ES-I3 (cell line): ENCODE data around the gene FSCN2.

Experiments used
- H3K36me3 ChIP-seq: 2 replicates; pipeline ENCODE4 v1.6.1; 2013; ENCODE audit warnings: mild to moderate bottlenecking, low read length, control low read depth, moderate library complexity; ENCODE audit not compliant: insufficient read depth
- H3K4me1 ChIP-seq: 2 replicates; pipeline ENCODE4 v1.6.1; 2013; ENCODE audit warnings: mild to moderate bottlenecking, control low read depth, low read length; ENCODE audit not compliant: insufficient read depth
- H3K9ac ChIP-seq: 2 replicates; pipeline ENCODE4 v1.6.1; 2013; ENCODE audit warnings: low read depth, mild to moderate bottlenecking, low read length, moderate library complexity
- H3K9me3 ChIP-seq: 2 replicates; pipeline ENCODE4 v1.6.1; 2013; ENCODE audit warnings: mild to moderate bottlenecking, low read length, moderate library complexity; ENCODE audit not compliant: control insufficient read depth, insufficient read depth

FSCN2 gene

DNA sequence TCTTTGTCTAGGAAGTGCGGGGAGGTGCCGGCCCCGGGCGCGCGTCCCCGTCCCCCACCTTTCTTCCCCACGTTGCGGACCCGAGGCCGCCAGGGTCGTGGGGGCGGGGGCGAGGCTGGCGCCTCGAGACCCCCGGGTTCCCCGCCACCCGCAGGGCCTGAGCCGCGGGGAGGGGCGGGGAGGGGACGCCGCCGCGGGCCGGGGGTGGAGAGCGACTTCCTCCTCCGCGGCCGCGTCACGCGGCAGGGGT lies 13.8 kb upstream of the FSCN2 start:
- peaks cover 4% of the 10 kb centered on the region; the same call in 1 of the 2 replicates for H3K9me3 ChIP-seq
- peaks cover 28% of the 10 kb centered on the region for H3K36me3 ChIP-seq
- peaks cover 21% of the 10 kb centered on the region; the same call in 1 of the 2 replicates for H3K4me1 ChIP-seq
- peak overlapping the region; percentile 92 for H3K9ac ChIP-seq

DNA sequence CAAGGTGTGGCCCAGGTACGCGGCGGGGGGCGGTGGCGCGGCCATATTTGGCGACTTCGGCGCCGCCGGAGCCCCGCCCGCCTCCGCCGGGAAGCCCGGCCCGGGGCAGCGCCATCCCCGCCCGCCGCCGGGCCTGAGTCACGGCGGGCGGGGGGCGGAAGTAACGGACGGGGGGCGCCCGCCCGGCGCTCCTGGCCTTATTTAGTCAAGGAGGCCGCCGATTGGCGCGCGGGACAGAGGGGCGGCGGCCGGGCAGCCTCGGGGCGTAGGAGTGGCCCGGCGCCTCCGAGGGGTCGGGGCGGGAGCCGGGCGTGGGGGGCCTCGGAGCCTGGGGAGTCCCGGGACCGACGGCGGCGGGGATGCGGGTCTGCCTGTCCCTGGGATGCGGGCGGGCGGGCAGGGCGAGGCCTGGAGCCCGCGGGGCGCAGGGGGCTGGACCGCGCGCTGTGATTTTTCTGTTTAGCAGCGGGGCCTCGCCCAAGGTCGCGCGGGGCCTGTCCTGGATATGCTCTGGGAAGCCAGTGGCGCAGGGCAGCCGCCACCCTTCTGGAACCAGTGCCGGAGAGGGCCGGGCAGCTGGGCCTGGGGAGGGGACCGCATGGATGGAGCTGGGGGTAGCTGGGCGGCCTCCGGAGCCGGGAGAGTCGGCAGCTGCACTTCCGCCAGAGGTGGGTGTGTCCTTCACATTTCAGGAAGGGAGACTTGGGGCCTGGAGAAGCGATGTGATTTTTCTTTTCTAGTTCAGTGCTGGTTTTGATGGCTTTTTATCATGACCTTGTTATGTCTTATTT lies 13.2 kb upstream of the FSCN2 start:
- H3K9ac ChIP-seq: peak overlapping the region; percentile 92
- peaks cover 21% of the 10 kb centered on the region; the same call in 1 of the 2 replicates for H3K4me1 ChIP-seq
- H3K36me3 ChIP-seq: peaks cover 23% of the 10 kb centered on the region

DNA sequence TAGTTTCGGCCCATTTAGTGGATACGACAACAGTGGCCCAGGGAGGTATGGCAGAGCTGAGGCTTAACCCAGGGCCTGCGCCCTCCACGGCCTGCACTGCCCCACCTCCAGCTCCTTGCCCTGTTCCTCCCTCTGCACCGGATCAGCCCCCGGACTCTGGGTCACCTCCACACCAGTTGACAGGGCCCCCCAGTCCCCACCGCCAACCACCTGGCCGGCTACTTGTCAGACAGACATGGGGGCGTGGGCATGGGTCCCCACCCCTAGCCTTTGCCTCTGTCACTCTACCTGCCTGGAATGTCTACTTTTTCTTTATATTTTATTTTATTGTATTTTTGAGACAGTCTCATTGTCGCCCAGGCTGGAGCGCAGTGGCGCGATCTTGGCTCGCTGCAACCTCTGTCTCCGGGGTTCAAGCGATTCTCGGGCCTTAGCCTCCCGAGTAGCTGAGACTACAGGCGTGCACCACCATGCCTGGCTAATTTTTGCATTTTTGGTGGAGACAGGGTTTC lies 12.6 kb upstream of the FSCN2 start:
- Histone ChIP-seq H3K9me3 (peaks cover 4% of the 10 kb centered on the region; the same call in 1 of the 2 replicates), H3K36me3 (peaks cover 17% of the 10 kb centered on the region), H3K9ac (peak overlapping the region; percentile 92), H3K4me1 (peaks cover 26% of the 10 kb centered on the region)

More for the DNA sequence above, 13.2 kb upstream of the FSCN2 start:
- H3K9me3 ChIP-seq: peaks cover 4% of the 10 kb centered on the region; the same call in 1 of the 2 replicates

DNA sequence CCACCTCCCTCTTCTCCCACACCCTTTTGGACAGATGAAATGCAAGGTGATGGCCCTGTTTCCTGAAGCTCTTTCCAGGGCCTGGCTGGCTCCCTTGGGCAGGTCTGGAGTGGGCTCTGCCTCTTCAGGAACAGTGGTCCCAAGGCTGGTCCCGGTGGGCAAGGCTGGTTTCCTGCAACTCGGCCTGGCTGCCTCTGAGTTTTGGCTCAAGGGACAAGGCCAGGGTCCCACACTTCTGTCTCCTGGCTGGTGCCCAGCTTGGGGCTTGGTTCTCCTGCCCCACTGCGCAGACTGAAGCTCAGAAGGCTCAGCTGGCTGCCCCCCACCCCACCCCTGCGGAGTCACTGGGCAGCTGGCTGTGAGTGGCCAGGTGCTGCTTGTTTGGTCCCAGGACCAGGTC lies 11.7 kb upstream of the FSCN2 start:
- H3K4me1 ChIP-seq: peaks cover 27% of the 10 kb centered on the region
- H3K9me3 ChIP-seq: peaks cover 3% of the 10 kb centered on the region; the same call in 1 of the 2 replicates
- H3K36me3 ChIP-seq: peaks cover 8% of the 10 kb centered on the region
- H3K9ac ChIP-seq: peak overlapping the region; percentile 92; the same call in 1 of the 2 replicates

DNA sequence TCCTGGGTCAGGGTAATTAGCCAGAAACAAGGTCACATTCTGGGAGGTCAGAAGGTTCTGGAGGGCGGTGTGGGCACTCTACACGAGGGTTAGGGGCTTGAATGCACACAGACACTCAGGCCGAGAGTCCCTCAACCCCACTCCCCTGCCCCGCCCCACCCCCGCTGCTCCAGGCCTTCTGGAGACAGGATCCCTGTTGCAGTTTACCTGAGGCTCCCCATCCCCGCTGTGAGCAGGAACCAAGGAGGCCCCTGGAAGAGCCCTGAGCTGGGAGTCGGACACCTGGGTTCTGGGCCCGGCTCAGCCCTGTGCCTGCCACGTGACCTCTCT lies 11.2 kb upstream of the FSCN2 start:
- Histone ChIP-seq H3K9me3 (no peaks in the 10 kb centered on the region), H3K4me1 (peaks cover 27% of the 10 kb centered on the region), H3K9ac (no peak overlapping the region), H3K36me3 (peaks cover 3% of the 10 kb centered on the region)

DNA sequence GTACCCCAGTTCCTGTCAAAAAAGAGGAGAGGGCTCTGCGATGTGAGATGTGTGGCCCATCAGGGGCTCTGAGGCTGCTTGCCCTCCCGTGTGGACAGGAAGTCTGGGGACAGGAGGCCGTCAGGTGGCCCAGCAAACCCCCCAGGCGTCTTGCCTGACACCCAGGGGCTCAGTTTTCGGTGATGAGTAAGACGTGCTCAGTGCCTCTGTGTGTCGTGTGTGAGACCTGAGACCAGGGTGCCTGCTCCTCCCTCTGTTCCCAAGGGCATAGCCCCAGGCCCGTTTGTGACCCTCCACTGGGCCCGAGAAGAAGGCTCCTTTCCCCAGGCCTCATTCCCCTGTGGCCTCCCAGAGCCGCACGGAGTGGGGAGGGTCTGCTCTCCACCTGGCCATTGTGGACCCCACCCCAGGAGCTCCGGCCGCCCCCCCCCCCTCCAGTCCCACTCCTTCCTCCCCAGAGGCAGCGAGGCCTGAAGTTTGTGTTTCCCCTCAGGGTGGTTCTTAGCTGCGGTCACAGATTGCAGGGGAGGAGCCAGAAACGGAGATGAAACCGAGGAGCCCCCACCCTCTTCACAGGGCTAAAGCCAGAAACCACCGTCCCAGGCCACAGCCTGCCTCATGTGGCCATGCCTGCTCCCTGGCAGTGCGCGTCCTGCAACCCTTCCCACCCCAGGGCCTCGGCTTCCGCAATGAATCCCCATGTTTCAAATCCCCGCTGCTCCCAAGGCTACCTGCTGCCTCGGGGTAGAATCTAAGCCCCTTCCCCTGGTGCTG lies 10.7 kb upstream of the FSCN2 start:
- Histone ChIP-seq H3K9ac (peak overlapping the region; percentile 49), H3K36me3 (no peaks in the 10 kb centered on the region), H3K9me3 (no peaks in the 10 kb centered on the region), H3K4me1 (peaks cover 27% of the 10 kb centered on the region)

DNA sequence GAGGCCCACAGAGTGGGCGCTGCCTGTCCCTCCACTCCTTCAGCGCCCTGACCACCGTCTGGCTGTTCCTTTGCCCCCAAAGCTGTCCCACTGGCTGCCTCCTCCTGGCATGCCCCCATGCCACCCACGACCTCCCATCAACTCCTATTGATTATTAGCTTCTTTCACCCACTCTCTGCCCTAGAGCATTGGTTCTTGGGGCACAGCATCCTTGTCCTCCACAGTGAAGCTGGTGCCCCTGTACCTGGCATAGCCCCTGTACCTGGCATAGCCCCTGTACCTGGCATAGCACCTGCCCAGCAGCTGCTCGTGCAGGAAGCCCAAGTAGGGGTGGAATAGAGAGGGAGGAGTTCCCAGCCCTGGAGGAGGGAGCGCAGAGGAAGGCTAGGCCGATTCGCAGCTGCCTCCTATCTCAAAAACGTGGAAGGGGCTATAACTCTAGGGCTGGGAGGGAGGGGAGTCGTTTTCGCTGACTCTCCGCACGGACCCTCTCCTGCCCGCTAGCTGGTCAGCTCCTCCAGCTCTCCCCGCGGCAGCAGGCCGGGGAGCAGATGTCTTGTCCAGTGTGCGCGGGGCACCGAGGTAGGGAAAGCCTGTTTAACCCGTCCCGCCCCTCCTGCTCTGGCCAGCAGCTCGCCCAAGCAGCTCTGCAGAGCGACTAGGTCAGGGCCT lies 9.9 kb upstream of the FSCN2 start:
- H3K4me1 ChIP-seq: peaks cover 27% of the 10 kb centered on the region
- H3K36me3 ChIP-seq: no peaks in the 10 kb centered on the region
- peak overlapping the region; percentile 49 for H3K9ac ChIP-seq
- H3K9me3 ChIP-seq: no peaks in the 10 kb centered on the region

DNA sequence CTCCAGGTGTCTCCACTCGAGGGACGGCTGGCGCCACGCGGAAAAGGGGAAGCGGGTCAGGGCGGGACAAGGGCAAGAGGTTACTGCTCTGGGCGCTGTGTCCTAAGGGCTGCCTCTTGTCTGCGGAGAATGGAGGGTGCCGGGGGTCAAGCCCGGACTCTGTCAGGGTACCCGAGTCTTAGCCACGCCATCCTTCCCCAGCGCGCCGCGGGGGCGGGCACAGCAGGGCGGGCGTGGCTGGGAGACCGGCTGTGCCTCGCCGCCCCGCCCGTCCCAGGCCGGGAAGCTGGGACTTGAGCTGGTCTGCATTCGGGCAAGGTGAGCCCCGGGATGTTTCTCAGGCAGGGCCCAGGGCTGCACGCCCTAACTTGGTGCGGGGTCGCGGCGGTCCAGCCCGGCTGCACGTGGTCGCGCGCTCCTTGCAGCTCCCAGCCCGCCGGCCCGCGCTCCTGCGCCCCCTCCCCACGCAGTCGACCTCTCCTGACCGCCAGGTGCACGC lies 9.3 kb upstream of the FSCN2 start:
- Histone ChIP-seq H3K4me1 (peaks cover 27% of the 10 kb centered on the region), H3K36me3 (no peaks in the 10 kb centered on the region), H3K9ac (peak overlapping the region; percentile 49), H3K9me3 (no peaks in the 10 kb centered on the region)

DNA sequence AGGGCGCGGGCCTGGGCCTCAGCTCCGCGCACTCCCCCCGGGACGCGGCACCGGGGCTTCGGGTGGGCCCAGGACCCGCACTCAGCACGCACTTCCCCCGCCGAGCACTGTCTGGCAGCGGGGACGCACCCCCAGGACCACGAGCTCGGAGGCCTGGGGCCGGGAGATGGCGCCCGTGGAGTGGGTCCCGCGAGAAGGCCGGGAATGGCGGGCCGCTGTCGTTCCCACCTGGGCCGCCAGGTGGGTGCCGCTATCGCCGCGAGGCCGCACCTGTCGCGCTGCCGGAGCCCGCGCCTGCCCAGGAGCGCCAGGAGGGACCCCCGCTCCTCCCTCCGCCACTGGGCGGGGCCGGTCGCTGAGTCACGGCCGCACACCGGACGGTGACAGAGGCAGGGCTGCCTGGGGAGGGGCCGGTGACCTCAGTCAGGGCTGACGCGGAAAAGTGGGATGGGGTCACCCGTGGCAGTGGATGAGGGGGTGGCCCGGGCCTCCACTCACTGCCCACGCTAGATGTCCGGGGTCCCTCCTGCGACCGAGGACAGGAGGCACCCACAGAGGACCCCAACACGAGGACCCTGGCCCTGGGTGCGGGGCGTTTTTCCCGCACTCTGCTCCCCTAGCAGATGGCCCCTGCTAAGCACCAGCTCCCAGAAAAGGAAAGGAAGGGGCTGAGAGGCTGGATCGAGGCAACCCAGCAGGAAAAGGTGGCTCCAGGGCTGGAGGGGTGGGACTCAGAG lies 8.7 kb upstream of the FSCN2 start:
- H3K36me3 ChIP-seq: no peaks in the 10 kb centered on the region
- peaks cover 27% of the 10 kb centered on the region for H3K4me1 ChIP-seq
- no peaks in the 10 kb centered on the region for H3K9me3 ChIP-seq
- H3K9ac ChIP-seq: peak overlapping the region; percentile 49

DNA sequence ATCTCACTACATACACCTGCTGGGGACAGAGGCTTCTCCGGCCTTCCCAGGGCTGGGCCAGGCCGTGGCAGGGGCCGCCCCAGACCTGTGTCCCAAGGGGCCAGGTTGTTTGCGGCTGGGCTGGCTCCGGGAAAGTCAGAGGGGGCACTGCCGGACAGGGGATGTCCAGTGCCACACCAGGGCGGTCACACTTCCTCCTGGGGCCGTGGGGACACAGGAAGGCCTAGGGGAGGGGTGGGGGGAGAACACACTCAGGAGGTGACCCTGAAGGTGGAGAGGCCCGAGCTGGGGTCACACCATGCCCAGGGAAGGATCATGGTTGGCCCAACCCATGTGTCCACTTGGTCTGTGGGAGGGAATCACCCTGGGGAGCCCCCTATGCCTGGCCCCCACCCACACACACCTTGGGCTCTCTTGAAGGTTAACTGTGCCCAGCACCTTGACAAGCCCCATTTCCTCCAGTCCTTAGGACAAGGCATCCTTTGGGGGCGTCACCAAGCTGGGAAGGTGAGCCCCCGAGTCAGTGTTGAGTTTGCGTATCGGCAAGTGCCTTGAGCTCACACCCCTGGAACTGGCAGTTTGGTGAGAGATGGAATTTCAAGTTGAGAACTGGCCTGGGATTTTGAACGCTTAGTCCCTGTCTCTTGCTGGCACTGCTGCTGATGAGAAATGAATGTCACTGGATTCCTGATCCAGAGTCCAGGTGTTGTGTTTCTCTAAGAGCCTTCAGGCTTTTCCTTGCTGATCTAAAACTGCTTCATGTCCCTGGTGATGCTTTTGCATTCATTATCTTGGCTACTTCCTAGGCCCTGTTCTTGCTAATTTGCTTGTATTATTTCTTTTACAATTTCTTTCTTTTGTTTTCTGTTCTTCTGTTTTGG lies 7.9 kb upstream of the FSCN2 start:
- Histone ChIP-seq H3K9ac (peak overlapping the region; percentile 49; the same call in 1 of the 2 replicates), H3K9me3 (no peaks in the 10 kb centered on the region), H3K4me1 (peaks cover 27% of the 10 kb centered on the region), H3K36me3 (no peaks in the 10 kb centered on the region)

DNA sequence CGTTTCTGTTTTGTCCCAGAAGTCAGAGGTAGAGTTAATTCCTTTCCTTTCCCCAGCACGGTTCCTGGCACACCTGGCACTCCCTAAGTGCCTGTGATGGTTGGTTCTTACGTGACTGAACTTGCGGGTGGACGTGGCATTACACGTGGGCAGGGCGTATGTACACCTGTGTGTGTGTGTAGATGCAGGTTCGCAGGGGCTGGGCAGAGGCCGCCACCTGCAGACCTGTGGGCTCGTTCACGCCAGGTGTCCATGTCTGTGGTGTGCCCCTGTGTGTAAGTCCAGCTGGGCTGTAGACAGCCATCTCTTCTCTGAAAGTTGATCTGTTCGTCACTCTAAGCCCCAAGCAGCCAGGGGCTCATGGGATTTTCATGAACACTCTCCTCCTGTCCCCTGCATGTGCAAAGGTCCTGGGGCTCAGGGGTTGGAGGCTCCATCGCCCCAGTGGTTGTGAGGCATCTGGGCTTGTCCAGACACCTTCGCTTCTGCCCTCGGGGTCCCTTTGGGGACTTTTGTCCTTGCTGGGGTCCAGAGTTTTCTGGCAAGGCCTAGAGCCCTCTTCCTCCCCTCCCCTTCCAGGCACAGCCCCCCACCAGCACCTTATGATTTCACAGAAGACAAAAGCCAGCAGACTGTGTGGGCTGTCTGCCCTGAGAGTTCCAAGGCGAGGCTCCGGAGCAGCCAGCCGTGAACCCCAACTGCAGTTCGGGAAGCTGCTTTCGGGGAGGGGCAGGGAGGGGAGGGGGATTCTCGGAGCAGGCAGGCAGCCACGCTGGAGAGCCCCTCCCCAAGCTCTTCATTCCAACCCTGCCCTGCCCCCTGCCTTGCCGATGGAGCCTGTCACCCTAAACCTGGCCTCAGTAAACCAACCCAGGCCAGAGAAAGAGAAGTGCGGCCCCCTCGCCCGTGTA lies 5.4 kb upstream of the FSCN2 start:
- no peak overlapping the region; the same call in 1 of the 2 replicates for H3K9ac ChIP-seq
- H3K36me3 ChIP-seq: no peaks in the 10 kb centered on the region
- no peaks in the 10 kb centered on the region for H3K9me3 ChIP-seq
- H3K4me1 ChIP-seq: peaks cover 13% of the 10 kb centered on the region

DNA sequence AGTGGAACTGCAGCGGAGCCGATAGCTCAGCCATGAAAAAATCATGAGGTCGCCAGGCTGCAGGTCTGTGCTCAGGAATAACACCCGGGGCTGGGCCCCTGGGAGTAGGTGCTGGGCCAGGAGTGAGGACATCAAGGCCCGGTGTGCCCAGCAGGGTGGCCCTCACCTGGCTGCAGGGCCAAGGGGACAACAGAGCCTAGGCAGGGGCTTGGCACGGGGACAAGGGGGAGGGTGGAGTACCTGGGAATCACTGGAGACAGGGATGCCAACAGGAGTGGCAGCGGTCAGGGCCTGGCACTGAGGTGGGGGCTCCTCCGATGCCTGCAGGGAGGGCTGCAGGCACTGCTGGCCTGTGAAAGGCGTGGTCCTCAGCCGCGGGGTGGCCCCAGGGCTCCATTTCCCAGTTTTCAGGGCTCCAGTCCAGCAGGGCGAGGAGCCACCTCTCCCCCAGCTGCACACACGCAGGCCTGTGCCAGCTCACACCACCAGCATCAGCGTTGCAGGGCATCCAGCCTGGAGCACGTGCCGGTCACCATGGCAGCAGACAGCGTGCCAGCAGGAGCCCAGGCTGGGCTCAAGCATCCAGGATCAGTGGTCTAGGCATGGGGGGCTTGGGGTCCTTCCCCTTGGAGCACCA lies 4.7 kb upstream of the FSCN2 start:
- no peak overlapping the region for H3K9ac ChIP-seq
- no peaks in the 10 kb centered on the region for H3K36me3 ChIP-seq
- H3K4me1 ChIP-seq: peaks cover 6% of the 10 kb centered on the region

More for the DNA sequence above, 4.7 kb upstream of the FSCN2 start:
- no peaks in the 10 kb centered on the region for H3K9me3 ChIP-seq
